GM12878 (cell line): ENCODE data around the gene OR7G3. TPM values are rescaled to one million over a fixed set of nuclear protein-coding genes. Genes with fewer than 3 reads are reported as not detected.
A peak's percentile ranks its signal among the peaks of the same experiment; 100 is the strongest.

Source experiments
- BCL11A ChIP-seq: IDR thresholded peaks from 2 replicates; pipeline ENCODE4 v1.6.1; 2011; ENCODE audit warnings: low read depth, low read length
- BCLAF1 ChIP-seq: fragments of 450-650 bp; IDR thresholded peaks from 2 replicates; pipeline ENCODE4 v1.6.1; 2017; ENCODE audit warnings: antibody characterized with exemption, mild to moderate bottlenecking, moderate library complexity
- EGR1 ChIP-seq, 2 experiments: IDR thresholded peaks; 1 replicate in 1 of 2; 2 replicates in 1 of 2; pipeline ENCODE4 v1.6.1; 2011 to 2012; ENCODE audit warnings: low read depth in 2 of 2, low read length in 2 of 2, borderline replicate concordance in 1 of 2, mild to moderate bottlenecking in 1 of 2, moderate library complexity in 1 of 2
- ELK1 ChIP-seq: IDR thresholded peaks from 2 replicates; pipeline ENCODE4 v1.6.1; 2012; ENCODE audit warnings: low read depth, low read length, improper control_type of control experiment
- ESRRA ChIP-seq: IDR thresholded peaks from 2 replicates; pipeline ENCODE4 v1.6.1; 2012; ENCODE audit warnings: mild to moderate bottlenecking, low read length, improper control_type of control experiment
- HDAC2 ChIP-seq: fragments of 200-600 bp; sonication (generic); IDR thresholded peaks from 2 replicates; pipeline ENCODE4 v1.6.1; 2017
- IRF4 ChIP-seq: IDR thresholded peaks from 2 replicates; pipeline ENCODE4 v1.6.1; 2011; ENCODE audit warnings: low read depth, low read length
- MEF2A ChIP-seq: IDR thresholded peaks from 2 replicates; pipeline ENCODE4 v1.6.1; 2011; ENCODE audit warnings: low read depth, mild to moderate bottlenecking, low read length, moderate library complexity; ENCODE audit not compliant: insufficient read depth
- NFIC ChIP-seq: IDR thresholded peaks from 2 replicates; pipeline ENCODE4 v1.6.1; 2012; ENCODE audit warnings: low read depth, mild to moderate bottlenecking, inconsistent platforms, low read length, moderate library complexity
- PAX5 ChIP-seq: IDR thresholded peaks from 2 replicates; pipeline ENCODE4 v1.6.1; 2011; ENCODE audit warnings: low read depth, low read length, borderline replicate concordance
- RELA ChIP-seq: fragments of 450-650 bp; IDR thresholded peaks from 2 replicates; pipeline ENCODE4 v1.8.0; 2014; ENCODE audit warnings: borderline replicate concordance; ENCODE audit not compliant: partially characterized antibody
- RELB ChIP-seq: fragments of 450-650 bp; IDR thresholded peaks from 2 replicates; pipeline ENCODE4 v1.6.1; 2017; ENCODE audit warnings: low read depth, mild to moderate bottlenecking, moderate library complexity
- REST ChIP-seq: IDR thresholded peaks from 2 replicates; pipeline ENCODE4 v1.6.1; 2012; ENCODE audit warnings: mild to moderate bottlenecking, low read depth, low read length
- SIX5 ChIP-seq: IDR thresholded peaks from 2 replicates; pipeline ENCODE4 v1.6.1; 2011; ENCODE audit warnings: mild to moderate bottlenecking, low read depth, low read length, moderate library complexity; ENCODE audit not compliant: severe bottlenecking
- SREBF1 ChIP-seq: IDR thresholded peaks from 2 replicates; pipeline ENCODE4 v1.6.1; 2012; ENCODE audit warnings: mild to moderate bottlenecking, low read length
- TCF7 ChIP-seq: IDR thresholded peaks from 2 replicates; pipeline ENCODE4 v1.6.1; 2014; ENCODE audit warnings: antibody characterized with exemption, borderline replicate concordance
- ZBTB33 ChIP-seq: fragments of 450-650 bp; IDR thresholded peaks from 2 replicates; pipeline ENCODE4 v1.6.1; 2017; ENCODE audit warnings: mild to moderate bottlenecking
- ZZZ3 ChIP-seq: IDR thresholded peaks from 2 replicates; pipeline ENCODE4 v1.6.1; 2011; ENCODE audit warnings: low read depth; ENCODE audit not compliant: control insufficient read depth, insufficient read length
- polyA plus RNA-seq, 11 experiments: library from polyadenylated mRNA; depleted of rRNA in 4 of 11; unstranded in 6 of 11; stranded (reverse) in 5 of 11; fragments of >200 nt; fragmentation: Nextera tagmentation in 4 of 11; fragmentation: Illumina TruSeq in 1 of 11; extraction: Ambion mirVana in 4 of 11; extraction: Trizol in 1 of 11; gene quantifications; 1 replicate in 1 of 11; 2 replicates in 10 of 11; pipeline versions ENCODE4 v1.2.1 to v1.2.3, GENCODE V29; 2011 to 2016; ENCODE audit warnings: inconsistent platforms in 2 of 11, missing spikeins in 2 of 11, low read depth in 1 of 11
- total RNA-seq, 4 experiments: library from RNA; depleted of rRNA in 3 of 4; stranded (reverse); fragments of >200 nt in 3 of 4; fragmentation: Illumina TruSeq in 1 of 4; extraction: Trizol in 1 of 4; gene quantifications; 2 replicates each; pipeline versions ENCODE4 v1.2.1 to v1.2.3, GENCODE V29; 2013 to 2021

OR7G3 gene
- total and polyA plus RNA-seq, 10 of the 15 experiments (the other 5 are each of a cell fraction or from before 2014, with no cell fraction given), result not detected

- TF ChIP-seq SIX5, result peak; percentile 95
- no peak for TF ChIP-seq TCF7
- peak; percentile 84 for TF ChIP-seq RELA
- no peak for TF ChIP-seq EGR1 (IDR thresholded peaks at IDR 0.05; ENCODE audit: borderline replicate concordance in 1 of 2, low read depth in 2 of 2, low read length in 2 of 2)
- TF ChIP-seq SREBF1, result peak; percentile 79
- TF ChIP-seq HDAC2, result no peak
- TF ChIP-seq IRF4, result no peak
- no peak for TF ChIP-seq BCL11A
- TF ChIP-seq ESRRA, result no peak
- peak; percentile 79 for TF ChIP-seq ELK1
- no peak for TF ChIP-seq MEF2A
- no peak for TF ChIP-seq PAX5
- no peak; the same call in 1 of the 2 replicates for TF ChIP-seq BCLAF1
- TF ChIP-seq ZBTB33, result 0 out of 2 replicates have a peak, but pooled peaks have one; percentile 25
- 0 out of 2 replicates have a peak, but pooled peaks have one; percentile 58 for TF ChIP-seq RELB
- TF ChIP-seq REST, result no peak
- no peak for TF ChIP-seq NFIC
- TF ChIP-seq ZZZ3, result no peak
Measured at GRCh38 chr19:9140159-9140874, 13.6 kb upstream of the OR7G3 start, which contains the start of gene ZNF317 (continued).
